Activated T-cell treated with anti-CD3 and anti-CD28 coated beads for 48 hours (primary cell): Measurements from ENCODE around the gene DRC7.
A peak's percentile ranks its signal among the peaks of the same experiment; 100 is the strongest.
"Not testable (repeated sequence)": the region's sequence is repeated elsewhere in the genome, so short reads cannot be mapped to it uniquely, and the experiment has no call there.

Experiments used
- DNase-seq: peaks from one replicate; pipeline ENCODE4 v3.0.0-alpha.2; 2020; ENCODE audit warnings: low read depth

DRC7 gene

DNA sequence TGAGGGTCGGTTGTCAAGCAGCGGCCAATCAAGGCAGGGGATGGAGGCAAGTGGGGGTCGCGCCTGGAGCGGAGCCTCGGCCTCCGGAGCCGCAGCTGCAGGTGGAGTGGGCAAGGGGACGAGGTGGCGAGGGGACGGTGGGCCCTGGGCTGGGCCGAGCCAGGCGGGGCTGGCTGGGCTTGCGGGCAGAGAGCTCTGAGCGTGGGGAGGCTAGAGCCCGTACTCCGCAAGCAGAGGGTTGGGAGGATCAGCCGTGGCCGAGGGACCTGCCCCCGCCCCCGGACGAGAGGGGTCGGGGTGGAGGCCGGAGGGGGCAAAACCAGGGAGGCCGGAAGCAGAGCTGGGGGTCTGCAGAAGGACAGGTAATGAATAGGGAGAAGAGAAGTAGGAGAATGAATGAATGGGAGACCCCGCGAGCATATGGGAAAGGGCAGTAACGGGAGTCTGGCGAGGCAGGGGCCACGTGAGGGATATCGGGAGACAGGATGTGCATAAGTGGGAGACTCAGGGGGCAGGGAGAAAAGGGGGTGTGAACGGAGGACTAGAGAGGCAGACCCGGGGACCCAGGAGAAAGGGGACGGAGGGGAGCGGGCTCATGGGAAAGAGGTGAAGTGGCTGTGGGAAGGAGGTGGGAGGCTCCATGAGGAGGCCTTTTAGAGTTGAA is 41.3 kb downstream of the DRC7 start, which contains the start of gene KATNB1:
Gene KATNB1 (plus strand): TSS at position 16 of the 664 bp plus-strand sequence. CDS start 1,474 bp downstream, outside the sequence.
- DNase-seq = no peak

DNA sequence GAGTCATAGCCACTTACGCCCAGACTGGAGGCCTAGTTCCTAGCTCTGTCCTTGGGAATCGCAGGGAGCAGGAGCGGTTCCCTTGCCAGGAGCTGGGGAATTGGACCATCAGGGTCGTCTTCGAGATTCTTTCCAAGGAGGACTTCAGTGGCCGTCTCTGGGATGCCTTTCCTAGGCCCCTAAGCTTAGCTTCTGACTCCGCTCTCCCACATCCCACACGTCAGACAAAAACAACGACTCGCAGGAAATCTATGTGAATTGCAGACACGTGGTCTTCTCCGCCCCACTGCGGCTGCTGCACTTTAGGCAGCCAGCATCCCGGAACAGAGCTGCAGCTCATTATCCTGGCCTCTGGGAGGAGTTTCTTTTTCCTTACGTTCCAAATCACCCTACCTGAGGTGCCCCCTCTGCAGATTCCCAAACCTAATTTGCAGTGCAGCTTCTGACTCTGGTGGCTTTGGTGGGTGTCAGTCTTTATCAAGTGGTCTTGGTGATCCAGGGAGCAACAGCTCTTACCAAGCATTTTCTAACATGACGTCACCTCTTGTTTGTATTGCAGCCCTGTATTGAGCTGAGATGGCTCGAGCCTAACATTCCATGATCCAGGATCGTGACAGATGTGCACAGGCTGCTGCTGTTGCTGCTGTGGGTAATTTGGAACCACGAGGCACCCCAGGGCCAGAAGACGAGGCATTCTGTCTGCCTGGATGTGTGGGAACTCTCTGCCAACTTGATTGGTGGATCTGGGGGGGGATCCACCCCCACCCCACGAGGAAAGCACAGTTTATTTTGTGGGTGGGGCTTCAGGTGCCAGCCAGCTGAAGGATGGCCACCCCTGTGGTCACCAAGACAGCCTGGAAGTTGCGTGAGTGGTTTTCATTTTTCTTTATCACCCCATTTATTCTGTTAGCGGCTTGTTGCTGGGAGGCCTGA is 42.1 kb downstream of the DRC7 start:
- DNase-seq = peak; percentile 34

DNA sequence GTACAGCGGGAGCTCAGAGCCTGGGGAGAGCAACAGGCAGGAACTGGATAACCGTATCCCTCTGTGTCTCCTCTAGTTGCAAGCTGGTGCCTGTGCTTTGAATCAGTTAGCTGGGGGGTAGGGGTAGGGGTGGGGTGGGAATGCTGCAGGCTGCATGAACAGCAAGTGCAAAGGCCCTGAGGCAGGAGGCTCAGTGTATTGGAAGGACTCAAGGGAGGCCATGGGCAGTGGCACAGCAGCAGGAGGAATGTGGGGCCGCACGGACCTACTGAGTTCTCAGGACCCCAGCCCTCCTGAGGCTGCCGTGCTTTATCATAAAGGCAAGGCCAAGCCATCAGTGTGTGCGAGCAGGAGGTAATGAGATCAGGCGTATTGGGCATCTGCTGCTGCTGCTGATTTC is 44.2 kb downstream of the DRC7 start:
- no peak for DNase-seq

DNA sequence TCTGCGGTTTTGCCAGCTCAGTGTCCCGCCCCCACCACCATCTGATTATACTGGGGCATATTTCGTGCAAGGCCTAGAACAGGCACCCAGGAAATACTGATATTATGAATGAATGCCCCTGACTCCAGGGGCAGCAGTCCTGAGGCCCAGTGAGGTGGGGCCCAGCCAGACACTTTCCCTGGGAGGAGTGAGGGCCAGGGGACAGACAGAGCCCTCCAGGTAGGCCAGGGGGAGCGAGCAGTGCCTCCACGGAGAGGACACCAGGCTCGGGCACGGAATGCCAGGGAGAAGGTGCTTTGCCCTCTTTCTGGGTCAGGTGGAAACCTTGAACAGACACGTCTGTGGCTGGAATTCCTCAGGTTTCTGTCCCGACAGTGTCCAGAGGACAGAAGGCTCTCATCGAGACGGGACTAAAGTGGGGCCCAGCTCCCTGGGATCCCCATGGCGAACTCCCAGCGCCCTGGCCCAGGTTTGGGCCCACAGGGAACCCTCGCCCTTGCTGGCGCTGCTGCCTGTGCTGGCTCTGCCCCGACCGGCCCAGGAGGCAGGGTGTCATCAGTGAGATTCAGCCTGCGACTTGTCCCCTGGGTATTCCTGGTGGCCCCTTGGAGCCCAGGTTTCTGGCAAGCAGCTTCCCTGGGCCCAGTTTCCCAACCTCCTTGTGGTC is 45.3 kb downstream of the DRC7 start:
- DNase-seq = no peak

DNA sequence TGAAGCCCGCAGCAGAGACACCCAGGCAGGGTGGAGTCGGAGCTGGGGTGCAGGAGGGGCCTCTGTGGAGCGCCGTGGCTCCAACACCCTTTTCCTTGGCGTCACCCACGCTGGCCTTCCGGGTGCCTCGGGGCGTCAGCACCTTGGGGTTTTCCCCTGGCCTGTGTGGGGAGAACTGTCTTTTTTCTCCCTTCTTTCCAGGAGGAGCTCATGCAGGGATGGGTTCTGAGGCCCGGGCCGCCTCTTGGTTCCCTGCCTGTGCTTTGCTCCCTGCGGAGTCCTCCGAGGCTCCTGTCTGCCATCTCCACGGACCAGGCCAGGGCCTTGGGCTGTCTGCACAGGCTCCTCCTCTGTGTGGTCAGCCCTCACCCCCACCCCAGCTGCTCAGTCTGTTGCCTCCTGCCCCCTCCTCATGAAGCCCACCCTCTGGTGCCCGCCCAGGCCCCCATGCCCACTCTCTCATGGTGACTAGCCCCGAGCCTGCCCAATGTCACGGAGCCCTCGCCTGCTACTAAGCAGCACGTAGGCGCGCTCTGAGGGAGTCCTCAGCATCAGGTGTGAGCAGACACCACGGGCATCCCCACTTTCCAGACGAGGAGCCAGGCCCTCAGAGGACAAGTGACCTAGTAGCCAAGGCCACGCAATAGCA is 45.9 kb downstream of the DRC7 start:
- DNase-seq = no peak

DNA sequence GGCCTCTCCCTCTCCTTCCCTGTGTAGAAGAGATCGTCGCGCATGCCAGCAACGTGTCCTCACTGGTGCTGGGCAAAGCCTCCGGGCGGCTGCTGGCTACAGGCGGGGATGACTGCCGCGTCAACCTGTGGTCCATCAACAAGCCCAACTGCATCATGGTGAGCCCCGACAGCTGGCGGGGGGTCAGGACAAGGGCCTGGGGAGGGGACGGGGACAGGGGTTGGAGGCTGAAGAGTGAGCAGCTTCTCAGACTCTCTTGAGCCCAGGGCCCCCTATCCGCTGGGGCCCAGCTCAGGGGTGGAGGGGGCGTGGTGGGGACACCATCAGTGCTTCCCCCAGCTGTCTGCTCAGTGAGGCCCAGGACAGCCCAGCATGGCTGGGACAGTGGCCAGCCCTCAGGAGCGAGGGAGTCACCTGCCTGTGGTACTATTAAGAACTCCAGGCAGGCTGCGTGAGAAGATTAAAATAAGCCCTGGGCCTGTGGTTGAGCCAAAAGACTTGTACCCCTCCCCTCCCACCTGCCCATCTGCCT is 47.1 kb downstream of the DRC7 start:
- no peak for DNase-seq

DNA sequence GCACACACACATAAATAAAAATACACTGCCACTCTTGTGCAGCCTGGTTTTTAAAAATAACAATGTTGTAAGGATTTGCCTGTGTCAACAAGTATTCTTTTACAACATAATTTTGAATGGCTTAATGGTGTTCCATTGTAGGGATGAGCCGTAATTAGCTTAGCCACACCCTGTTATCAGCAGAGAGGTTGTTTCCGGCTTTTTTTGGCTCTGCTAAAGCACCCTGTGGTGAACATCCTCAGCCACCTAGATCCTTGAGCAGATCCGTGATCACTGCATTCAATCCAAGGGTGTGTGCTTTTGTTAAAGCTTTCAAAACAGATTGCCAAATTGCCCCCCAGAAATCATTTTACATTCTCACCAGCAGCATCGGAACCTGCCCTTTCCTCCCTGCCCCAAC is 47.9 kb downstream of the DRC7 start:
- DNase-seq = no peak

DNA sequence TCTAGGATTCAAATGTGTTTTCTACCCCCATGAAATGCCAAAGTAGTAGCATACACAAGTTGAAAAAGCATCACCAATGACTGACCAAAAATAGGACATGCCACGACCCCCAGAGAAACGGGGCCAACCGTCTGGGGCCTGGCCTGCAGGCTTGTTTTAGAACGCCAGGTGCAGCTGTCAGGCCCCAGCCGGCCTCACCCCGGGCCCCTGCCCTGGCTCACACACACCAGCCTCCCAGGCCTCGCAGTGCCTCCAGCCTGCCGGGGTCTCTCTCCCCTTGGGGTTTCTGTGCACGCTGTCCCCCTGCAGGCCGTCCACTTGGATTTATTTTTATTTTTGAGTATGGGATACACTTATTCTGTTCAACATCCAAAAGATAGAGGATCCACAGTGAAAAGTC is 48.9 kb downstream of the DRC7 start:
- no peak for DNase-seq

DNA sequence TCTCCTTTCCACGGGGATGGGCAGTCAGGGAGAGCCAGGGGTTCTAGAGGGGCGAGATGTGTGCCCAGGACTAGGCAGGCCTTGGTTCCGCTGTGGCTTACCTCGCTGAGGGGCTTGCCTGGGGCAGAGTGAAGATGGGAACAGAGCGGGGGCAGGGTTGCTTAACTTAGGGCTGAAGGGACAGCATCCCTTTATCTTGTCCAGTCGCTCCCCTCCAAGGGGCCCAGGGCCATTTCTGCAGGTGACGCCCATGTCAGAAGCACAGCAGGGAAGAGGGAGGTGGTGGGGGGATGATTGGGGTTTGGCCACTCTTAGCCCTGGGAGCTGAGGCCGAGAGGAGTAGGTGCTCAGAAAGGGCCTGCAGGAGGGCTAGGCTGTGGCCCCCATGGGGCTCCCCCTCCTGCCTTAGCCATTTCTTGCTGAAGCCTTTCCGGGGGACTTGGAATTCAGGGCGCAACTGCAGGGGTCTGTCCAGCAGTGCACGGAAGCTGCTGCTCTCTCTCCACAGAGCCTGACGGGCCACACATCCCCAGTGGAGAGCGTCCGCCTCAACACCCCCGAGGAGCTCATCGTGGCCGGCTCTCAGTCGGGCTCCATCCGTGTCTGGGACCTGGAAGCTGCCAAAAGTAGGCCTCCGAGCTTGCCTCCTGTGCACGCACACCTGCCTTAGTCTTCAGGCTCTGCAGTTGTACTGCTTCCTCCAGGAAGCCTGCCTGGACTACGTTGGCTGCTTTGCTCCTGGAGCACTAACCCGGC is 49.5 kb downstream of the DRC7 start:
- DNase-seq = no peak

DNA sequence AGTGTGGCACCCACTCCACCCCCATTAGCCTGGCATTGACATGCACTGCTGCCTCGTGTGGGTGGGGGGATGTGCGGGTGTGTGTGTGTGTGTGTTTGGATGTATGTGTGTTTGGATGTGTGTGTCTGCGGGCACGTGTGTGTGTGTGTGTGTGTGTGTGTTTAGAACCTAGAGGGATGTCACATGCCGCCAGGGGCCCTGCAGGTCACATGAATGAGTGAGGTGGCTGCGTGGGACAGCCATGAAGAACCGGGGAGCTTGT is 50.0 kb downstream of the DRC7 start:
- no peak for DNase-seq

DNA sequence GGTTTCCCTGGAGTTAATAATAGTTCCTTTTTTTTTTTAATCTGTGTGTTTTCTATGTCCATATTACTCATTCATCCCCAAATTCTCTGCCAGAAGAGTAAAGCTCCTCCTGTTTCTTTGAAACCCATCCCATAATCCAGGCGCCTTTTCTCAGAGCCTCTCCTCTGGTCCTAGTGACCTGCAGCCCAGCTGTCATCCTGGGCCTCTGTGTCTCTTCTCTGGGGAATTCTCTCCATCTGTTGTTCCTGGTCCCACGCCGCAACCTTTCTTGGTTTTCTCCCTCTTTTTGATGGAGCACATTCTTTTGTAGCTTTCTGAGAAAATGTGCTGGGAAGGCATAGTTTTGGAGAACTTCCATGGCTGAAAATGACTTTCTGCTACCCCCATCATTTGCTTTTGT is 51.2 kb downstream of the DRC7 start:
- DNase-seq = no peak

DNA sequence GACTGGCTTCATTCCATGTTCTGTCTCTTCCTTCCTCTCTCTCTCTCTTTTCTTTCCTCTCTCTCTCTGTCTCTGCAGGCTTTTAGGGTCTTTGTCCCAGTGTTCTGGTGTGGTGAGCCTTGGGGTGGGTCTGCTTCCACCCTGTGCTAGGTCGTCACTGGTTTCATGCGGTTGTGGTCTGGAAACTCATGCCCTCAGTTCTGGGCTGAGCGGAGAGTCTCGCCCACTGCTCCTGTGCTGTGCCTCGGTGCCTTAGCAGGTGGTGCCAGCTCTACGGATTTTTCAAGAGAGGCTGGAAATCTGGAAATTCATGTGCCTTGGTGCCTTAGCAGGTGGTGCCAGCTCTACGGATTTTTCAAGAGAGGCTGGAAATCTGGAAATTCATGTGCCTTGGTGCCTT is 51.7 kb downstream of the DRC7 start:
- DNase-seq = not testable (repeated sequence)

DNA sequence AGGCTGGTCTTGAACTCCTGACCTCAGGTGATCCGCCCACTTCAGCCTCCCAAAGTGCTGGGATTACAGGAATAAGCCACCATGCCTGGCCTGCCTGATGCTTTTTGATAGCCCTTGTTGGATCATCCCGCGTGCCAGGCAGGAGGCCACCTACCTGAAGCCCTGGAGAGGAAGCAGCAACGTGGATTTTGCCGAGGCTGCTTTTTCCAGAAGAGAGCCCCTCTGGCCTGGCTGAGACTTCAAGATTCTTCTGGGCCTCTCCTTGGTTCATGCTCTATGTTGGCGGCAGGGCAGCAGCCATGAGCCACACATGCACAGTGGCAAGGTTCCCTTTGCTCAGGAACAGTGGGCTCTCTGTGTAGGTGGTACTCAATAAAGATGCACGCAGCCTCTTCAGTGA is 52.5 kb downstream of the DRC7 start:
- no peak for DNase-seq

DNA sequence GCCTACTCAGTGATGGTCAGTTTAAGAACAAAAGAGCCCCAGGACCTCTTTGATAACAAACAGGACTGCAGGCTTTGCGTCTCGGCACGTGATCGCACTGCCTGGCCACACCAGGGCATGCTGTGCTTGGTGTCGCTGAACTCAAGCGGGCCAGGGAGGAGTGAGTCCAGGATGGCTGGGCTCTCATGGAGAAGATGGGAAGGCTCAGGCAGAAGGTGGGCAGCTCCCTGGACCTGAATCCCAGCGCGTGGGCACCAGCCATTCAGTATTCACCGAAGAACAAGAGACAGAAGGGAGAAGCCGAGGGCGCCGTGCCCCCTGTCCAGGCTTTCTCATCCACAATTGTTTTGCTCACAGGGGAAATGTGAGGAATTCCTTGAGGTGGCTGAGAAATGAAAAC is 52.9 kb downstream of the DRC7 start:
- no peak for DNase-seq

DNA sequence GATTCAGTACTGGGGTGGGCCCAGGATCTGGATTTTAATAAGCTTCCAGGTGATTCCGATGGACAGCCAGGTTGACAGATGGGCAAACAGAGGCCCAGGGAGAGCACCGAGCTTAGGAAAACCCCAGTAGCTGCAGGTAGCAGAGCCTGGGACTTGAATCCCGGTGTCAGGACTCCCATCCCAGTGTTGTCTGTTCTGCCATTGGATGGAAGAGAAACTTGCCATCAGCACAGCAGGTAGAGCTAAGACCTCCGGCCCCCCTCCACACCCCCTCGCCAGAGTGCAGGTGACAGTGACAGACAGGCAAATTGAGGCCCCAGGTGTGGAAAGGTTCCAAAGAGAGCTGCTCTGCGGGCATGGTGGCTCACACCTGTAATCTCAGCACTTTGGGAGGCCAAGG is 53.4 kb downstream of the DRC7 start:
- no peak for DNase-seq

DNA sequence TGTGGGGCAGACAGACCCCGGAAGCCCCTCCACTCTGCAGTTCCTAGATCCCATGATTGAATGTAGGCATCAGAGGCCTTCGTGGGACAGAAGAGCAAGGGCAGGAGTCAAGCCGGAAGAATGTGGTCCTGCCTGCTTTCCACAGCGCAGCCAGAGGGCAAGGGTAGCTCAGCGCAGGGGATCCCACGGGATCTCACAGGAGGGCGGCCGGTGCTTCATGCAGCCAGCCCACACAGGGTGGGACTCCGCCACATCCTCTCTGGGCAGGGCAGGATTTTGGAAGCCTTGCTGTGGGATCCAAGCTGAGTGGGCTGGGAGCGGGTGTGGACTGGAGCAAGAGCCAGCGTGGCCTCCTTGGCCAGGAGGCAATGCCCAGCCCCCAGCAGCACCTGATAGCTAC is 54.0 kb downstream of the DRC7 start:
- no peak for DNase-seq

DNA sequence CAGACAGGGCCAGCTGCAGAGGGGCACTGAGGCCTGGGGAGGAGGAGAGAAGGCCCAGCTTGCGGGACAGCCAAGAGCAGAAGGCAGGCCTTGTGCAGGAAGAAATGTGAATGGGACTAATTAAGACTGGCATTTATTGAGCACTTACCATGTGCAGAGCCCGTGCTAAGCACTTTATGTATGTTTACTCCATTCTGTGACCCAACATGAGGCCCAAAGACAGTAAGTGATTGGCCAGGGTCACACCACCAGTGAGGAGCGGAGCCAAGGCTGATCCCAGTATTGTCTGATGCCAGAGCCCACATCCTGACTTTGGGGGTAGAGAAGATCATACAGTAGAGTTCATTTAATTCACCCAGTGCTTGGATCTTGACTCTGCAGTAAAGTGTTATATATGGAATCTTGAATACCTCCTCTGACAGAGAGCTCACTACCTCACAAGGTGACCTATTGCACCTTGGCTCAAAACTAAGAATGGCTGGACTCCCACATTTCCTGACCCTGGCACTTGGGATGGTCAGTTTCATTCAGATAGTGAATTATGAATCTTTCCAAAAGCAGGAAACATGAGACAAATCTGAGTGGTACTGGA is 54.6 kb downstream of the DRC7 start:
- no peak for DNase-seq

DNA sequence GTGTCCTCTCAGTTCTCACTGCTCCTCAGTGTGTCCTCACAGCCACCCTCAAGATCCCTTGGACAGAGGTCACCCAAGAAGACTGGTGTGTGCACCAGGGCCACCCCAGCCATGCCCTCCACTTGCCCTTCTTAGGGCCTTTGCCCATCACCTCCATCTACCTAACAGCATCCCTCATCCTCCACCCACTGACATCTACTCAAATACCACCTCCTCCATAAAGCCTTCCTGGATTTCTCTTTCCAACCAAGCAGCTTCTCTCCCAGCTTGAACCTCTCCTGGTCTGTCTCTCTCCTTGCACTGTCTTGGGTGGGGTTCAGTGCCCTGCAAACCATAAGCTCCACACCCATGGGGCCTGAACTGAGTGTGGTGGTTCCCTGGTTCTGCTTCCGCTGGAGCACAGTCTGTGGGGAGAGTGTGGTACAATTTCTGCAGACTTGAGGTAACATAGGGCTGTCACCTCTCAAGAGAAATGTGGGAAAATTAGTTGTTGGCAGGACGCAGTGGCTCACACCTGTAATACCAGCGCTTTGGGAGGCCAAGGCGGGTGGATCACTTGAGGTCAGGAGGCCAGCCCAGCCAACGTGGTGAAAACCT is 55.3 kb downstream of the DRC7 start:
- DNase-seq = no peak

DNA sequence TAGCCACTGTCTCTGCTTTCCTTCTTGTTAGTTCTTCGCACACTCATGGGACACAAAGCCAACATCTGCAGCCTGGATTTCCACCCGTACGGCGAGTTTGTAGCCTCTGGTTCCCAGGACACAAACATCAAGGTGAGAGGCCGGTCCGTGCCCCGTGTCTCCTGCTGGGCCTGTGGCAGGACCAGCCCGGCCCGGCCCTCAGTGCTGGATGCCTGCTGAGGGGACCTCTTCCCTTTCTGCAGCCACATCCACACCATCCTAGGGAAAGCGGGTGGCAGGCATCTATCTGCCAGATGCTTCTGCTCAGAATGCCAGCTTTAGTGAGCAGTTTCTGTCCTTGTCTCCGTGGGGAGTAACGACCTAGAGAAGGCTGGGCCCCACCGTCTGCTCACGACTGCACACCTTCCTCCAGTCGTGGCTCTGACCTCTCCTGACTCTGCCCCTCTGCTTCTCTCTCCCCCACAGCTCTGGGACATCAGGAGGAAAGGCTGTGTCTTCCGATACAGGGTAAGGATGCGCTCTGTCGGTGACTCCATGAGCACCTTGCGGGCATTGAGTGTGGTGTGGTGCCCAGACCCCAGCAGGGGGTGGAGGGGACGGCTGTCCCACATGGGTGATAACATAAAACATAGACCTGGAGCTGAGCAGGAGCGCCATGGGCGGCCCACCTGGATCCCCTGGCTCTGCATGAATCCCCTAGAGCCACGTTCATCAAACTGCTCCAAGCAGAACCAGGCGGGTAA is 56.4 kb downstream of the DRC7 start:
- no peak for DNase-seq

DNA sequence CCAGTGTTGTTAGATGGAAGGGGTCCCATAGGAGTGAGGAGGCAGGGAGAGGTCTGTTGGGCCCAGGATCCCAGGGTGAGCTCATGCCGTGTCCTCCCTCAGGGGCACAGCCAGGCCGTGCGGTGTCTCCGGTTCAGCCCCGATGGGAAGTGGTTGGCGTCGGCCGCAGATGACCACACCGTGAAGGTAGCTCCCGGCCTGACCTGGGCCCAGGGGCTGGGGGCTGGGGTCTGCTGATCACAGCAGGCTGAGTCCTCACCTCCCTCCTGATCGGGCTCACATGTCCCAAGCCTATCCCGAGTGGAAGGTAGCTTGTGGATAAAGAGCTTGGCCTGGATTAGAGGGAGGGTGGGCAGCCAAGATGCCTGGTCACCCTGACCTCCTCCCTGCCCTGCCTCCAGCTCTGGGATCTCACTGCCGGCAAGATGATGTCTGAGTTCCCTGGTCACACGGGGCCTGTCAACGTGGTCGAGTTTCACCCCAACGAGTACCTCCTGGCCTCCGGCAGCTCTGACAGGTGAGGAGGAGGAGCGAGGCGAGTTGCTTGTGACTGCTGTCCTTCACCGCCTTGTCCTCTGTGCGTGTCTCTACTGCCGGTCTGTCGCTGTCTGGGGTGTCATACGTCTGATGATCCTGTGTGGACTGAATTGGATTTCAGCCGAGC is 57.1 kb downstream of the DRC7 start:
- DNase-seq = no peak
